Measurements from ENCODE around the gene E2F3. TPM values are rescaled to one million over a fixed set of nuclear protein-coding genes. Genes with fewer than 3 reads are reported as not detected.

E2F3 gene
- total RNA-seq, 4 donors from 2014 or later: 5.4 to 7.1 (median 6.1) TPM

GRCh38 chr6:20412682-20413073 lies 11.0 kb downstream of the E2F3 start:
- Histone ChIP-seq H3K4me3 (no peak overlapping the region), H3K27ac (no peak overlapping the region), H3K4me1 (peaks cover 0 to 27% (median 13%) of the 10 kb centered on the region in 3 donors), H3K9me3 (no peaks in the 10 kb centered on the region), H3K36me3 (no peaks in the 10 kb centered on the region), H3K27me3 (no peaks in the 10 kb centered on the region)
- DNase-seq: no peak
- WGBS, 2 donors: 90 to 96% methylated on average over 5 of the region's 5 CpGs
- TF ChIP-seq CTCF (IDR thresholded peaks at IDR 0.05) (no peak), POLR2A (IDR thresholded peaks at IDR 0.05) (no peak)
- intact Hi-C loops (cut with DNase I): no loop called here

DNA sequence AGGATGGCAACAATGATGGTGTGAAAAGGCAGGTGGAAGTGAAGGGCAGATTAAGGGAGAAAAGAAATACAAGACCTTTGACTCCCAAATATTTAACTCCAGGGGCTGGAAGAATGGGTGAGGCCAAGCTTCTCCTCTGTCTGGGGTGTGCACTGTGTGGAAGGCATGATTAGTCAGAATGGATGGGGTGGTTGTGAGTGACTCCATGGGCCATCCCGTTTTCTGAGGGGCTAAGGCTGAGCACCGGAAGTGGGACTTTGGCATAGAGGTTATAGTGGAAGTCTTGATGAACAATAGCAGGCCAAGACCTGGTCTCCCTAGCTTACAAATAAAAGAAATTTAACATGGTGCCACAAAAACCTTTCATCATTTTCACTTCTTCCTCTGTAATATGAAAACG lies 12.1 kb downstream of the E2F3 start:
- no peak for DNase-seq
- TF ChIP-seq CTCF (IDR thresholded peaks at IDR 0.05) (no peak), POLR2A (IDR thresholded peaks at IDR 0.05) (no peak)
- no peak overlapping the region for H3K4me3 ChIP-seq
- peaks cover 0 to 26% (median 13%) of the 10 kb centered on the region in 3 donors for H3K4me1 ChIP-seq
- H3K27me3 ChIP-seq: no peaks in the 10 kb centered on the region
- H3K9me3 ChIP-seq: no peaks in the 10 kb centered on the region
- H3K36me3 ChIP-seq: no peaks in the 10 kb centered on the region
- intact Hi-C loops (cut with DNase I): no loop called here
- no peak overlapping the region for H3K27ac ChIP-seq
- 79 to 81% methylated on average over 3 of the region's 3 CpGs for WGBS, 2 donors

GRCh38 chr6:20414711-20415110 lies 13.0 kb downstream of the E2F3 start:
- WGBS, 2 donors: 90 to 94% methylated on average over 8 of the region's 8 CpGs
- H3K9me3 ChIP-seq: no peaks in the 10 kb centered on the region
- no peaks in the 10 kb centered on the region for H3K36me3 ChIP-seq
- H3K27ac ChIP-seq: no peak overlapping the region
- no peaks in the 10 kb centered on the region for H3K27me3 ChIP-seq
- no peak for DNase-seq
- H3K4me3 ChIP-seq: no peak overlapping the region
- intact Hi-C loops (cut with DNase I): no loop called here
- peaks cover 0 to 17% (median 13%) of the 10 kb centered on the region in 3 donors for H3K4me1 ChIP-seq
- no peak for TF ChIP-seq CTCF (IDR thresholded peaks at IDR 0.05)

- Histone ChIP-seq H3K27me3 (no peaks in the 10 kb centered on the region), H3K36me3 (no peaks in the 10 kb centered on the region), H3K9me3 (no peaks in the 10 kb centered on the region), H3K4me1 (peaks cover 0 to 17% (median 8%) of the 10 kb centered on the region in 3 donors), H3K4me3 (no peak overlapping the region), H3K27ac (no peak overlapping the region)
- intact Hi-C loops (cut with DNase I): no loop called here
- WGBS, 2 donors: 87 to 88% methylated on average over 7 of the region's 7 CpGs
- TF ChIP-seq POLR2A (IDR thresholded peaks at IDR 0.05): no peak
- no peak for TF ChIP-seq CTCF (IDR thresholded peaks at IDR 0.05)
- DNase-seq: no peak
Observed at GRCh38 chr6:20415304-20415703, 13.6 kb downstream of the E2F3 start.

DNA sequence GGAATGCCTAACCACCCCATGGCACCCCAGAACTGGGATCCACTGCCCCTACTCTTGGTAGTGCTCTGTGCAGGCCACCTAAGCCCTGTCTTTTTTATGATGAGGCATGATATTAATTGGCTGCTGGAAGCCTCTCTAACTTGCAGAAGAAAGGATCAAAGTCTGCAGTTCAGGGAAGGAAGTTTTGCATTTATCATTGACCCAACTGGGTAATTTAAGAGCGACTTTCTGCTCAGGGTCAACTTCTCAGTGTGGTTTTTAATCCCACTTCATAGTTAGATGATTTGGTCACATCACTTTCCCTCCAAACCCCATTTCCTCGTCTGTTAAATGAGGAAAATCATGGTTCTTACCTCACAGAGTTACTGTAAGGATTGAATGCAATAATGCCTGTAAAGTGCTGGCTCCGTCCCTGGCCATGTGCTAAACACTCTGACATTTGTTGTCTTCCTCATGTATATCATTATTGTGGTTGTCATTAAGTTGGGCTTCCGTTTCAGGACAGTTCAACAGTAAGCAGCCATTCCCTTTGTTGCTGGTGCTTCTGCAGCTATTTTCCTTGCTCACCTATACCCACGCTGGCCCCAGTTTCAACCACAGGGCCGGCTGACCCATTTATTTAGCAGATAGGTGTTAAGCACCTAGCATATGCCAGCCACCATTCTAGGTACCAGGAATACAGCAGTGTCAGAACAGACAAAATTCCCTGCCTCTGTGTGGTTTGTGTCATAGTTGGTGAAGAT lies 14.2 kb downstream of the E2F3 start:
- no peaks in the 10 kb centered on the region for H3K27me3 ChIP-seq
- no peak overlapping the region for H3K4me3 ChIP-seq
- no peak for TF ChIP-seq CTCF (IDR thresholded peaks at IDR 0.05)
- no peak for TF ChIP-seq POLR2A (IDR thresholded peaks at IDR 0.05)
- no peaks in the 10 kb centered on the region for H3K9me3 ChIP-seq
- H3K27ac ChIP-seq: no peak overlapping the region
- intact Hi-C loops (cut with DNase I): no loop called here
- peaks cover 0 to 17% (median 8%) of the 10 kb centered on the region in 3 donors for H3K4me1 ChIP-seq
- H3K36me3 ChIP-seq: no peaks in the 10 kb centered on the region
- DNase-seq: no peak
- WGBS, 2 donors: 64 to 73% methylated on average over 6 of the region's 6 CpGs
